Activated CD4-positive, alpha-beta T cell treated with anti-CD3 and anti-CD28 coated beads for 24 hours (primary cell): ENCODE measurements around the gene ASB1.

Source experiments
- DNase-seq, 2 donors: peaks; one replicate each; pipeline ENCODE4 v3.0.0-alpha.2; 2020; ENCODE audit warnings: low read depth in 2 of 2

Gene ASB1

GRCh38 chr2:238494573-238494961, 67.8 kb downstream of the ASB1 start:
- DNase-seq = no peak

GRCh38 chr2:238495422-238495821, 68.7 kb downstream of the ASB1 start:
- DNase-seq = no peak

- no peak for DNase-seq
These were observed 70.3 kb downstream of the ASB1 start for GRCh38 chr2:238496756-238497609.

GRCh38 chr2:238497610-238498005, 70.9 kb downstream of the ASB1 start:
- no peak for DNase-seq

- no peak for DNase-seq
These were observed 71.5 kb downstream of the ASB1 start for GRCh38 chr2:238498188-238498587.

GRCh38 chr2:238498691-238499295, 72.1 kb downstream of the ASB1 start:
- DNase-seq = no peak

GRCh38 chr2:238499731-238500580, 73.2 kb downstream of the ASB1 start:
- DNase-seq = no peak

GRCh38 chr2:238501311-238501710, 74.6 kb downstream of the ASB1 start:
- no peak for DNase-seq
